WTC11 (cell line): ENCODE measurements around the gene GRAMD1A.

Experiments
- NR2C2 ChIP-seq: sonication (generic); formaldehyde crosslinking; IDR thresholded peaks from 2 replicates; pipeline ENCODE4 v1.8.0; 2022; ENCODE audit warnings: mild to moderate bottlenecking, missing genetic modification reagents
- ZNF317 ChIP-seq: sonication (generic); formaldehyde crosslinking; IDR thresholded peaks from 2 replicates; pipeline ENCODE4 v1.8.1; 2023; ENCODE audit warnings: low read depth, mild to moderate bottlenecking, moderate library complexity, missing genetic modification reagents, borderline replicate concordance
- TF ChIP-seq, protein P1 (sequence below): fragments of 200-600 bp; IDR thresholded peaks from 2 replicates; pipeline ENCODE4 v1.8.0; 2022; ENCODE audit warnings: antibody characterized with exemption

GRCh38 chr19:35054626-35055025 lies 54.5 kb downstream of the GRAMD1A start:
- TF ChIP-seq, protein P1, sequence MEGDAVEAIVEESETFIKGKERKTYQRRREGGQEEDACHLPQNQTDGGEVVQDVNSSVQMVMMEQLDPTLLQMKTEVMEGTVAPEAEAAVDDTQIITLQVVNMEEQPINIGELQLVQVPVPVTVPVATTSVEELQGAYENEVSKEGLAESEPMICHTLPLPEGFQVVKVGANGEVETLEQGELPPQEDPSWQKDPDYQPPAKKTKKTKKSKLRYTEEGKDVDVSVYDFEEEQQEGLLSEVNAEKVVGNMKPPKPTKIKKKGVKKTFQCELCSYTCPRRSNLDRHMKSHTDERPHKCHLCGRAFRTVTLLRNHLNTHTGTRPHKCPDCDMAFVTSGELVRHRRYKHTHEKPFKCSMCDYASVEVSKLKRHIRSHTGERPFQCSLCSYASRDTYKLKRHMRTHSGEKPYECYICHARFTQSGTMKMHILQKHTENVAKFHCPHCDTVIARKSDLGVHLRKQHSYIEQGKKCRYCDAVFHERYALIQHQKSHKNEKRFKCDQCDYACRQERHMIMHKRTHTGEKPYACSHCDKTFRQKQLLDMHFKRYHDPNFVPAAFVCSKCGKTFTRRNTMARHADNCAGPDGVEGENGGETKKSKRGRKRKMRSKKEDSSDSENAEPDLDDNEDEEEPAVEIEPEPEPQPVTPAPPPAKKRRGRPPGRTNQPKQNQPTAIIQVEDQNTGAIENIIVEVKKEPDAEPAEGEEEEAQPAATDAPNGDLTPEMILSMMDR = no peak
- TF ChIP-seq NR2C2 (no peak), ZNF317 (CRISPR knock-in tag) (no peak)
